SIG-M5 treated with dmso at 0.1 percent for 504 hours (cell line): Measurements from ENCODE around the gene REEP6.
"Not testable (repeated sequence)": the region's sequence is repeated elsewhere in the genome, so short reads cannot be mapped to it uniquely, and the experiment has no call there.

Experiments used
- DNase-seq: peaks from one replicate; lab custom pipeline; 2025; ENCODE audit not compliant: unreplicated experiment; lab: John Stamatoyannopoulos, UW

The REEP6 gene

GRCh38 chr19:1489463-1490310 lies 1.3 kb upstream of the REEP6 start:
- no peak for DNase-seq

GRCh38 chr19:1490311-1491113 lies 469 bp upstream of the REEP6 start, which contains the start of gene PCSK4:
Gene PCSK4, minus strand, starts transcription at chr19:1490350. Its CDS starts 4 bp downstream, at chr19:1490346.
- peak; percentile 99 for DNase-seq

GRCh38 chr19:1491849-1492170 lies 829 bp downstream of the REEP6 start:
- DNase-seq = no peak

- DNase-seq = no peak
Measured at GRCh38 chr19:1492474-1493006, 1.6 kb downstream of the REEP6 start.

- no peak for DNase-seq
Measured at GRCh38 chr19:1494115-1494815, 3.3 kb downstream of the REEP6 start.

- no peak for DNase-seq
Measured at GRCh38 chr19:1495051-1495798, 4.2 kb downstream of the REEP6 start.

- no peak for DNase-seq
Measured at GRCh38 chr19:1495799-1496713, 5.1 kb downstream of the REEP6 start.

GRCh38 chr19:1496714-1497577 lies 6.0 kb downstream of the REEP6 start:
- no peak for DNase-seq

- DNase-seq = no peak
Measured at GRCh38 chr19:1497578-1498235, 6.7 kb downstream of the REEP6 start.

- DNase-seq = not testable (repeated sequence)
Measured at GRCh38 chr19:1499231-1499630, 8.2 kb downstream of the REEP6 start.

- DNase-seq = no peak
Measured at GRCh38 chr19:1501200-1501595, 10.2 kb downstream of the REEP6 start.

- no peak for DNase-seq
Measured at GRCh38 chr19:1502433-1503088, 11.6 kb downstream of the REEP6 start.

GRCh38 chr19:1503089-1503924 lies 12.3 kb downstream of the REEP6 start:
- no peak for DNase-seq

GRCh38 chr19:1503925-1504773 lies 13.2 kb downstream of the REEP6 start:
- no peak for DNase-seq

- DNase-seq = no peak
Measured at GRCh38 chr19:1505012-1505411, 14.0 kb downstream of the REEP6 start.
